Ramos (cell line): ENCODE results near the gene ZNF18.

Experiments
- in situ Hi-C: fragments of 300-500 bp; cut with MboI; formaldehyde crosslinking; loops from one replicate; pipeline ENCODE4 v1.14.3; 2022; ENCODE audit warnings: low sequenced_read_pairs; ENCODE audit not compliant: unreplicated experiment

The ZNF18 gene, protein sequence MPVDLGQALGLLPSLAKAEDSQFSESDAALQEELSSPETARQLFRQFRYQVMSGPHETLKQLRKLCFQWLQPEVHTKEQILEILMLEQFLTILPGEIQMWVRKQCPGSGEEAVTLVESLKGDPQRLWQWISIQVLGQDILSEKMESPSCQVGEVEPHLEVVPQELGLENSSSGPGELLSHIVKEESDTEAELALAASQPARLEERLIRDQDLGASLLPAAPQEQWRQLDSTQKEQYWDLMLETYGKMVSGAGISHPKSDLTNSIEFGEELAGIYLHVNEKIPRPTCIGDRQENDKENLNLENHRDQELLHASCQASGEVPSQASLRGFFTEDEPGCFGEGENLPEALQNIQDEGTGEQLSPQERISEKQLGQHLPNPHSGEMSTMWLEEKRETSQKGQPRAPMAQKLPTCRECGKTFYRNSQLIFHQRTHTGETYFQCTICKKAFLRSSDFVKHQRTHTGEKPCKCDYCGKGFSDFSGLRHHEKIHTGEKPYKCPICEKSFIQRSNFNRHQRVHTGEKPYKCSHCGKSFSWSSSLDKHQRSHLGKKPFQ

DNA sequence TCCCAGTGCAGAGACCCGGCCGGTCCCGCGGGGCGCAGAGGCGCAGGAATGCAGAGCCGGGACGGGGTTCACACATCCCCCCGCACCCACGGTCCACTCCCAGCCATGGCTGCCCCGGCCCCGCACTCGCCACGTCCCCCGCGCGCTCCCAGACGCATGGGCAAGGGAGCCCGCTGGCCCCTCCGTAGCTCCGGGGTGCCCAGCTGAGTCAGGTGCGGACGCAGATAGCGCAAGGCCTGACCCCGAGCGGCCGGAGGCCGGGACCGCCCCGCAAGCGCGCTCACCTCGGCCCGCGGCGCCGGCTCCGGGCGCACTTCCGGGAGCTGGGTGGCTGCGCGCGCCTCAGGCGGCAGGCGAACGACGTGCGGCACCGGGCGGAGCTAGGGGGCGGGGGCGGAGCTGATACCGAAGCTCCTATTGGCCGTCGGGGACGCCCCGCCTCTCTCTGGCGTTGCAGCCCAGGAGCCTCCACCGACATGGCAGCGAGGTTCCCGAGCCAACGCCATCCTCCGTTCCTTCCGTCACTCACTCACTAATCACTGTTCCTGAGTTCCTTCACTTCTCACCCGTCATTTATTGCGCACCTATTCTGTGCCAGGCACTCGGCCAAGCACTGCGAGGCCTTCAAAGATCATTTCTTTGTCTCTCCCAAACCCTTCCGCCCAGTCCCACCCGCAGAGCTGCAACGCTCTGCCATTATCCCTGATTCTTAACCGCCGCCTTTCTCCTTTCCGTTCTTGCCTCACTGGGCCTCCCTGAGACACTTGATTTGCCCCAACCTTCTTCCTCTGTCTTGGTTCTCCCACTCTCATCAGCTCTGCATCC, at the start of gene ZNF18:
ZNF18 (minus strand) TSS at position 329 of the 825 bp plus-strand sequence. CDS start 4,646 bp downstream, outside the sequence.
- in situ Hi-C loops: no loop called here

DNA sequence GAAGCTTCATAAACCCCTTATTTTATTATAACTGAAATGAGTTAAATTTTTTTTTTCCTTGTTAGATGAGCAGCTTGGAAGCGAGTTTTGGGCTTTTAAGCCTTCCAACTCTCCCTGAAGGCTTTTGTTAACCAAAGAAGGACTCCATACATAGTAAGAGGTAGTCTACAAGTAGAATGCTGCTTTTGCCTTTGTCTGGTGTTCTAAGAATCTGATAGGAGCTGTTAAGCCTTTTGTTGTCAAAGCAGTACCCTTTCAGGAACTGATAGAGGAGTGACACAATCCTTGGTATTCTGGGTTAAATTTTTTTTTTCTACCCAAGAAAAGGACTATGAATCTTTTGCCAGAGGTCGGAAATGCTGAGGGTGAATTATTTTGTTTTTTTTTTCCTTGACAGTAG, 49.5 kb upstream of the ZNF18 start:
- in situ Hi-C loops: no loop called here

DNA sequence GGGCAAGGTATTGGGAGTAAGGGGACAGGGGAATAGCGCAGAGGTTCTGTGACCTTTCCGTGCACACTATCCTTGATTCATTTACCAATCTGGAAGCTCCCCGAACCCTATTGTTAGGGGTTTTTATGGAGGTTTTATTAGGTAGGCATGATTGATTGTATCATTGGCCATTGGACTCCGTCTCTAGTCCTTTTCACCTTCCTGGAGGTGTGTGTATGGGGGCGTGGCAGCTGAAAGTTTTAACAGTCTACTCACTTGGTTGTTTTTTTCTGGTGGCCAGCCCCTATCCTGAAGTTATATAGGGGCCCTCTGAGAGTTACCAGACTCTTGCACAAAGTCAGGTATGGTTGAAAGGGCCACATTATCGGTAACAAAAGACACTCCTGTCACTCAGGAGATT, 46.4 kb upstream of the ZNF18 start:
- in situ Hi-C loops: no loop called here

DNA sequence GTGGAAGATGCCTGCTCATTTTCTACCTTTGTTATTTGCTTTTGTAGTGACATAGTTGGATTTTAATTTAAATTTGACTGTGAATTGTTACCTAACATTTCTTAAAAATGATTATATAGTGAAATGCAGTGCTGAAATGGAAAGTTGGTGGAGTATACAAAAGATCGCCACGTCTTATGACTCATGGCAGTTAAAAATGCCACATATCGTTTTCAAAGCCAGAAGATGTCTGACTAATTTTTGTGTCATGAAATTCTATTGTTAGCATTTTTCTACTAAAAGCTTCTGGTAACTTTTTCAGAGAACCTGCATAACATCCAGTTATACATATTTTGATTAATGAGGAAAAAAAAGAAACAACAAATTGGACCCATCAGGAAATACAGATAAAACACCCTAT, 44.0 kb upstream of the ZNF18 start:
- in situ Hi-C loops: no loop called here

DNA sequence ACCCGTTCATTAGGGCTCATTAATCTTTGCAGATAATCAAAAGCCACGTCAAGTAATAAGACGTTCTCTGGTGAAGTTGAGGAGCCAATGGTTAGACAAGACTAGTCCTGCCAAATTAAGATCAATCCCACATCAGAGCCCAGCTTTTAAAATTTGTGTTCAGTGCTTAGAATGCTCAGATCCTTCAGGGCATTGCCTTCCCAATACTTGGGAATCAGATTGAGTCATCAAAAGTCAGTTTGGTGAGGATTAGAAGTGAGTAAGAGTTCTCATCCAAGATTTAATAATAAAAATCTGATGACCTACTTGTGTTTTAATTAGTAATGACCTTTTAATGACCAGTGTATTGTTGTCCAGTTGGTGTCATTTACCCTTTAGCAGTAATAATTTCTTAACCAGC, 43.2 kb upstream of the ZNF18 start:
- in situ Hi-C loops: no loop called here

DNA sequence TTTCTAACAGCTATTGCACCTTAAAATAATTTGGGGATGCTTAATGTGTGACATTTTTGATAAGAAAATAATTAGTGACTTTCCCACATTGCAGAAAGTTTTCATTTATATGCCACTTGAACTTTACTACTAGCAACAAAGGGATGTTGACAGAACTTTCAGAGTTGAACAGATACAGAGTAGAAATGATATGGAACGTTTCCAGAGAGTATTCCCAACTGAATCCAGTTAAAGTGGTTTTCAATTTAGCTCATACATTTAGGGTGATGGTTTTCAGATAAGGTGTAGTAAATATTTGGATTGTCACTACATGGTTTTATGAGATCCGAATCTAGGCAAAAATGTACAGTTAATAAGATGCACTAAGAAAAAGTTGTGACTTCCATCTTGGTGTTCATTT, 40.7 kb upstream of the ZNF18 start:
- in situ Hi-C loops: no loop called here

DNA sequence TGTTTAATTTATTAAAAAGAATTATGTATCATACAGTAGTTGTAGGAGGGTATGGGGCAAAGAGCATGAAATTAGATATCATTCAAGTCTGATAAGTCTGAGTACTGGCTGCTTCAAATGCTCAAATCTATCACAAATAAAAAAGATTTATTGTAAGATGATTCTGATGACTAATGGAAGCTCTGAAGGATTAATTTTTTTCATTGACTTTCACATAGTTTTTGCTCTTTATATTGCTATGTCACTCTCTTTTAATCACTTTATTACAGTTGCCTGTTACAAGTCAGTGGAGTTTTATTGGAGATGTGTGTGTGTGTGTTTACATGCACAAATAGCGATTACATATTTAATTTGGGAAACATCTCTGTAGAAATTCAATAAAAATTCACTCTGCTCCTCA, 38.4 kb upstream of the ZNF18 start:
- in situ Hi-C loops: no loop called here

DNA sequence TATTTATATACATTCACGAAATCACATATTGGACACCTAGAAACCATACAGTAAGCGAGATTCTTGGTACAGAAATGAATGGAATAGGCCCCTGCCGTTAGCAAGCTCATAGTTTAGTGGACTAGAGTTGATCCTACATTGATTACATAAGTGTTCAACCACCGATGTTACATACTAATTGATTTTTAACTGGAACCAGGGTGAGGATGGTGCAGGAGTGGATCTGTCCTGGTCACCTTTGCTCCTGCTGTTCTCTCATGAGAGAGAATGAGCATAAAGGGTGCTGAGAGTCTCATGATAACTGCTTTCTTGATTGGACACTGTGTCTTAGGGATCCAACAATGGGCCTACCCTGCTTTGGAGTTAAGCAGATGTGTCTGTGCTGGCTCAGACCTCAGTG, 37.3 kb upstream of the ZNF18 start:
- in situ Hi-C loops: no loop called here

DNA sequence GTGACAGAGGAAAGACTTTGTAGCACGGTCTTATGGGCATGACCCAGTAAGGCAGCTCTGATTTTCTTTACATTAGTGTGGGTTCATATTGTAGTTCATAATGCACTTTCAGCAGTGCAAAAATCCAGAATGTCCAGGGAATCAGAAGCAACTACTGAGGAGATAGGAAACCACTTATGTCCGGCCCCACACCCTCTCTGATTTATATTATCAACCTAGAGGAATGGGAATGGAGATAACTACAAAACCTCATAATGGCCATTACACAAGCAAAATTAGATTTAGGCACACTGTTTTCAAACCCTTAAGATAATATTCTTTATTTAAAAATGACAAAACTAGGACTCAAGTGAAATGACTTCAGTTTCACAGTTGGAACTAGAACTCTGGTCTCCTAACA, 31.3 kb upstream of the ZNF18 start:
- in situ Hi-C loops: no loop called here

DNA sequence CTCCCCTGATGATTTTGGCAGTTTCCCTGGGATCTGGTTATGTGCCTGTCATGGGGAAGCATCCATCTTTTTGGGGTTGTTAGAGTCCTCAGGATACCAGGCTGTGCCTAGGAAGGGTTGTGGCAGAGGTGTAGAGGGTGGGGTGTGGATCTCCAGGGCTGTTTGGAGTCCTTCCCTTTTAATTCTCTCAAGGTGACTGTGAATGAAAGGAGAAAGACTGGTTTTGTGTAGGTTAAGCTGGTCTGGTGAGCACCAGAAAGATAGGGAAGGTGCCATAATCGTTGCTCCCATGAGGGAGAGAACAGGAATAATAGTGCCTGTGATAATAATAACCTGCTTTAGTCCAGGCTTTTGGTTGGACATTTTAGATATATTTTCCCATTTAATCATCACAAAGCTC, 30.4 kb upstream of the ZNF18 start:
- in situ Hi-C loops: no loop called here

DNA sequence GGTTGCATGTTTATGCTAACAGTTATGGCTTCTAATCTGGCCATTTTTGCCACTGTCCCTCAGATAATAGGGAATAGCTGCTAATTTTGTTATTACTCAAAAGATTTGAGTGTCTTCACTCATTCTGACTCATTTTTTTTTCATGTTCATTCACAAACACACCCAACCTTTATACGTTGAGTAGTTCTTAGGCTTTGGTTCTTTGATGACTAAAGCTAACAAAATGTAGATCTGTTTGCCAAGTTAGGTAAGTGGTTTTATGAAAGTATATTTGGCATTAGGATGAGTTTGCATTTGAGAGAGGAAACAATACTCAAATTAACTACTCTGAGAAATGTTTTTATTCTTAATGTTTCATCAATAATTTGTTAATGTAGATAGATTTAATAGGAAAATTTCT, 27.1 kb upstream of the ZNF18 start:
- in situ Hi-C loops: no loop called here

DNA sequence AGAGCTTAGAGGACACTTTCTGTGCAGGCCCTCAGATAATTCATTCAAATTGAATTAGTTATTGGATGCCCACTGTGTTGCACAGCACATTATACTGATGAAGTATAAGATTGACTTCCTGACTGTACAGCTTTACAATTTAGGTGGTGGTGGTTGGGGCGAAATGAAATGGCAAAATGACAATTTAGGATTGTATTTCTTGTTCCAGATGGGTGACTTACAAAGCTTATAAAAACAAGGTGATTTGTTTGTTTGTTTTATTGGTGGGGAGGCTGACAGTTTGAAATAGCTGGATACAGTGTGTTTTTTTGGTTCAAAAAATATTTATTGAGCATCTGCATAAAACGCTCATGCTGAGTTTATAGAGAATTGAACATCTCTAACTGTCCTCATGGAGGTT, 25.0 kb upstream of the ZNF18 start:
- in situ Hi-C loops: no loop called here

DNA sequence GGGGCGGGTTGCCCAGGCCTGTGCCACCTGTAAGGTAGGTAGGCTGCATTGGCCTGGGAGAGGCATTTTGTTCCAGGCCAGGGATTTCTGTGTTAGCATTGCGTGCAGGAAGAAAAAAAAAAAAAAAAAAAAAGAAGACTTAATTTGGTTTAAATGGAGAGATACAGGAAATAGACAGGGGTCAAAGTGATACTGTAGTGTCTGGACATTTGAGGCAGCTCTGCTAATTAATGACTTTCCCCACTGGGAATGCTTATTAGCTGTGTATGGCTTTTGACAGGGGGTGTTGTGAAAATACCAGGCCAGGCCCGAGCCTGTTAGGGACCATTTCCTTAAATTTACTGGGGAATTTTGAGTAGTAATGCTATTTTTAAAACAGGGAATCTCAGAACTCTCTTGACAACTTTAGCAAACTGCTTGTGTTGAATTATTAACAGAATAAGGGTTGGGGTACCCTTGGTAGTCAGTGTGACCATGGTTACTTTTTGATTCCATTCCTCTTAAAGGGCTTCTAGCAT, 24.4 kb upstream of the ZNF18 start:
- in situ Hi-C loops: no loop called here

DNA sequence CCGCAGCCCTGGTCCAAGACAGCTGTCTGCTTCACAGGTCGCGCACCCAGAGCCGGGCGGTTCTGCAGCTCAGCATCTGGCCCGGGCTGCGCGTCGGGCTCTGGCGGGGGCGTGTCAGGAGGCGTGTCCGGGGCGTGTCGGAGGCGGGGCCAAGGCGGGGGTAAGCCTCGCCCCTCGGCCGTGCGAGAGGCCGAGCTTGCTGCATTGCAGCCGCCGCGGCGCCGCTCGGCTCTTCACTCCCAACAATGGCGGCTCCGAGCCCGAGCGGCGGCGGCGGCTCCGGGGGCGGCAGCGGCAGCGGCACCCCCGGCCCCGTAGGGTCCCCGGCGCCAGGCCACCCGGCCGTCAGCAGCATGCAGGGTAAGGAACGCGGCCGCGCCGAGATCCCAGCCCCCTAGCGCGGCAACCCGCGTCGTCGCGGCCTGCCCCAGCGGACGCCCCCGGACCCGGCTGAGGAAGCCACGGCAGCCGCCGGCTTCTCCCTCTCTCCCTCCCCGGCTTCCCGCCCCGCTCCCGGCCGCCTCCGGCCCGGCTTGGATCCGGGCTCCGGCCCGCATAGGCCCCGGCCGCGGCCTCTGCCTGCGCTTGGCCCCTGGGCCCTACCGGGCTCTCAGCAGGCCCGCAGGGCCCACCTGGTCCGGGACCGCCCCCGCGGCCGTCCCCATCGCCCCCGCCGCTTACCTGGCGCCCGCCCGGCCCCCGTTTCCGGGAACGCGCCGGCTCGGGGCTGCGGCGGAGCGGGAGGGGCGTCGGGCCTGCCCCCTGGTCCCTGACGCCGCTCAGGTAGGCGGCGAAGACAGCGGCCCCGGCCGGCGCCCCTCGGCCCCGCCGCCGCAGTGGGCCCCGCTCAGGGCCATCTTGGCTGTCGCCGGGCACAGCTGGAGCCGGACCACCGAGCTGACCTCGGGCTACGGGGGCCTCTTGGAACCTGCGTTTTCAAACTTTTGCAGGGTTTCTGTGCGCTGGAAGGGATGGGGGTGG, 23.7 kb upstream of the ZNF18 start, which contains the start of gene MAP2K4:
MAP2K4 (plus strand) TSS at position 236 of the 981 bp plus-strand sequence; CDS start at position 246, 10 bp downstream.
- in situ Hi-C loops: no loop called here

DNA sequence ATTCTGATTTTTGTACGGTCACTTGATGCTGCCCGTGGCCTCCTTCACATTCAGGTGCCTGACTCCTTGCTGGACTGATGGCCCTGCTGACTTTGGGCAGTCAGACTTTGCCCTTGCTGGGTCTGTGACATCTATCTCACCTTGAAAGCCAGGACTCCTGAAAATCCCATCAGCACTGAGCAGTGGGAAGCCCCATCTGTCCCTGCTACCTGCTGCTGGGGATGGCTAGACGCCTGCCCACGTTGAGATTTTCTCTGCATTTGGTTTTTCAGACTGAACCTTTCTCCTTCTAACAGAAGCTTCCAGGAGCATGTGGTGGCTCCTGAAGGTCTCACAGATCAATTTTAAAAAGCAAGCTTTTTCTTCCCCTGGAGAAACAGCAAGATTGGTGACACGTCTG, 10.2 kb upstream of the ZNF18 start:
- in situ Hi-C loops: no loop called here

DNA sequence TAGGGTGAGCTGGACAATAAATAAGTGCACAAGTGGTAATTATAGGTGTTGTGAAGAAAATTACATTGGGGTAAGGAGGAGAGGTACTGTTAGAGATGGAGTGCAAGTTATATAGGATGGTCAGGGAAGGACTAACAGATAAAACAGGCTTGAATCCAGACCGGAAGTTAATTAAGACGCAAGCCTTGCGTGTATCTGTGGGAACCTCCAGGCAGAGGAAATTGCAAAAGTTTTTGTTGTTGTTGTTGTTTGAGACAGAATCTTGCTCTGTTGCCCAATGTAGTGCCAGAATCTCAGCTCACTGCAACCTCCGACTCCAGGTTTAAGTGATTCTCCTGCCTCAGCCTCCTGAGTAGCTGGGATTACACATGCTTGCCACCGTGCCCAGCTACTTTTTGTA, 2.4 kb upstream of the ZNF18 start:
- in situ Hi-C loops: no loop called here

DNA sequence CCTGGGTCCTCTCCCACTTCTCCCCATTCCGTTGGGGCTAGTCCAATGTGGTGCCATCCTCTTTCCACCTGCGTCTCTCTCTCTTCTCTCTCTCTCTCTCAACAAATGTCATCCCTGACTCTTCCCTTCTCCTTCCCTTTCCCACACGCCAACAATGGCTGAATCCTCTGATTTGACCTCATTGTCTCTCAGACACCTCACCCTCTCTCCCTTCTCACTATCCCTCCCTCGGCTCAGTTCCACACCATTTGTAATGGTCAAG, 628 bp upstream of the ZNF18 start:
- in situ Hi-C loops: no loop called here

DNA sequence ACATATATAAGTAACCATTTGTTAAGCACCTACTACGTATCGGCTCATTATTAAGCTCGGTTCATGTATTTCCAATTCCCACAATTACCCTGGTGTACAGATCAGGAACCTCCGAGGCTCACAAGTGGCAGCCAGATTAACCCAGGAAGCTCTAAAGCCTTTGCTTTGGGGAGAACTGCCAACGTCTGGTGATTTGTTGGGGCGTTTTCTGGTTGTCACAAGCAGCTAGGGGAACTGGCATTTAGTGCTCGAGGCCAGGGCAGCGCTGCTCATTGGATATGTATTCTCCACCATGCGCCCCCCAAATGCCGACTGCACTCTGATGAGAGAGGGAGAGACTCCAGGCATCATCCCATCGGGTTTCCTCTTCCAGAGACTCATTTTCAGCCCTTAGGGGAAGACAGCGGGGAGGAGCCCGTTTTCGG, 541 bp downstream of the ZNF18 start:
- in situ Hi-C loops: no loop called here

DNA sequence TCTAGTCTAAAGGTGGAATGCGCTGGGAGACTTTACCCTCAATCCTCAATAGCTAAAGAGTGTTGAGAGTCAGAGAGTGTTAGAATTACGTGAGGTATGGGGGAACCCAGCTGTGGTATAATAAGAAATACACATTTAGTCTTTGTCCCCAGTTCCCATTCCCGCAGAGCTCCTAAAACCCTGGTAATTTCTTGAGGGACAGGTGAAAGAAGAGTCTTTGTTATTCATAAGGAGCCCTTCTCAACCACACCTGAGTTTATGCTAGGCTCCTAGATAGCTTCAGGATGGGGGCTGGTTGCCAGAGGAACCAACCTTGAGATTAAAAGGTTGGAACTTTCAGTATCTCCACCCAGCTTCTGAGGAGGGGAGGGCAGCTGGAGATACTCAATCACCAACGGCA, 5.8 kb downstream of the ZNF18 start:
- in situ Hi-C loops: no loop called here

DNA sequence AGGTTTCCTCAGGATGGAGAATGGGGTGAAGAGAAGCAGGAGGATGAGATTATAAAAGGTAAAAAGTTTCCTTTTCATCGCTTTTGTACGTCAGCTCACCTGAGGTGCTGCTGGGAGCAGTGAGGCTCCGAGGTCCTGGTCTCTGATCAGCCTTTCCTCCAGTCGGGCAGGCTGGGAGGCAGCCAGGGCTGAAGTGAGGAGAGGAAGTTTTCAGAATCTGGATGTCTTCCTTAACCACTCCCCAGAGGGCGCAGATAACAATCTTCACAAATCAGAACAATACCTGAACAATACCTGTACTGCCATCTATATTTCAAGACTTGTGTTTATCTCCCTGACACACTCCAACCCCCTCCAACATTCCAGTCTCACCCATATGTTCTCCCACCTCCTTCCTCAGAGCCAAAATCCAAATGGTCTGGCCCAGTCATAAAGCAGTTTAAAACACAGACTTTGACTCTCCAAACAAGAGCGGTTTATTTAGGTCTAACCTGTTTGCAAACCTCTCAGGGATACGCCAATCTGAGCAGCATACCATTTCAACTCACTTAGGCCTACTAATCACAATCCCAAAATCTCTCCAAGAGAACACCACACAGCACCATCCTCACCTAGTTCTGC, 6.8 kb downstream of the ZNF18 start:
- in situ Hi-C loops: no loop called here
